Measurements from ENCODE around the gene HPS5.

HPS5 gene

GRCh38 chr11:18235394-18236334, 86.3 kb downstream of the HPS5 start:
- no peak for DNase-seq (ENCODE audit: low spot score)

- no peak for DNase-seq (ENCODE audit: low spot score)
Observed at GRCh38 chr11:18233912-18234311, 88.0 kb downstream of the HPS5 start.

- no peak for DNase-seq (ENCODE audit: low spot score)
Observed at GRCh38 chr11:18230859-18231258, 91.1 kb downstream of the HPS5 start.

GRCh38 chr11:18229501-18229900, 92.4 kb downstream of the HPS5 start:
- DNase-seq (ENCODE audit: low spot score) = no peak

All from kidney capillary endothelial cell (primary cell).